Measurements from ENCODE around the gene SLC39A8.

SLC39A8 gene

GRCh38 chr4:102230194-102230593 lies 115.1 kb downstream of the SLC39A8 start:
- no peak for DNase-seq (ENCODE audit: low spot score)

DNA sequence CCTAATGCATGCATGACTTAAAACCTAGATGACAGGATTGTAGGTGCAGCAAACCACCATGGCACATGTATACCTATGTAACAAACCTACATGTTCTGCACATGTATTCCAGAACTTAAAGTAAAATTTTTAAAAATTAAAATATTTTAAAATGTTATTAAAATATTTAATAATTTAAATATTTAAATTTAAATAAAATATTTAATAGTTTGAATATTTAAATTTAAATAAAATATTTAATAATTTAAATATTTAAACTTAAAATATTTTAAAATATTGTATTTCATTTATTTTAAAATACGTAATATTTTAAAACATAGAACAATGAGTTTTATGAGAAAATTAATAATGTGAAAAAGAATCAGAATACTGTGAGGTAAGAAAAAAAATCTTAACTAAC lies 117.9 kb downstream of the SLC39A8 start:
- no peak for DNase-seq (ENCODE audit: low spot score)

- no peak for DNase-seq (ENCODE audit: low spot score)
Observed at GRCh38 chr4:102223461-102223860, 121.8 kb downstream of the SLC39A8 start.

- DNase-seq (ENCODE audit: low spot score): no peak
Observed at GRCh38 chr4:102222838-102223409, 122.4 kb downstream of the SLC39A8 start.

DNA sequence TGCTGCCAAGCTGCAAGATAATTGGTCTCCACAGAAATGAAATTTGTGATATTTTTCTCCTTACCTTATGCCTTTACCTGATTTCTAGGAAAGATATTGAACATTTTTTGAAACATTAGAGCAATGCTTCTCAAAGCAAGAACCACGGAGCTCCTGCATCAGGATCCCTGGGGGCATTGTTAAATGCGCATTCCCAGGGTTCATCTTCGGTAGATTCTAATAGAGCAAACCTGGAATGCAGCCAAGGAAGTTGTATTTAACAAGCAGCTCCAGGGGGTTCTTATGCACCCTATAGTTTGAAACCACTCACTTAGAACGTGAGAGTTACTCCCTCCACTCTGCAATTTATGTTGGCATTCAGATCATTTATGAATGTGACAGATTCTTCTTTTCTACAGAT lies 126.2 kb downstream of the SLC39A8 start:
- no peak for DNase-seq (ENCODE audit: low spot score)

GRCh38 chr4:102218656-102219055 lies 126.6 kb downstream of the SLC39A8 start:
- DNase-seq (ENCODE audit: low spot score): no peak

DNA sequence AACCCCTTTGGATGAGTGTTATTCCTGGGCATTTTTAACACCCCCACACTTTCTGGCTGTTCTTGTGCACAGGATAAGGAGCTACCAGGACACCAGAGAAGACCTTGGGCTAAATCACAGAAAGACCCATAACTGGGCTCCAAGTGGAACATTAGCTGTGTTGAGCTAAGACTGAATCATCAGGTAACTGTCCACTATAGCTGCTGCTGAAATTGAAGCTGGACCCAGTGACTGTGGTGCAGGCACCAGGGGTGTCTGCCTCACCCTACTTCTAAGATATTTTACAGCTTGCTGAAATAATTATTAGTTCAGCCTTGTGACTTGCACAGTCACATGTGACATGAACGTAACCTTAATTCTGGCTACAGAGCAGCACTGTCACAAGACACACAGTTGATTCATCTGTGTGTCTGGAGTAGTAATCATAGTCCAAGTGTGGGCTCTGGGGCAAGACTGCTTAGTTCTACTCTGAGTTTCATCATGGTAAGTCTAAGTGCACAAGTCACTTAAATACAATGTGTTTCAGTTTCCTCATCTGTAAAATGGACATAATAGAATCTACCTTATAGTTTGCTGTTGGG lies 127.4 kb downstream of the SLC39A8 start:
- no peak for DNase-seq (ENCODE audit: low spot score)

GRCh38 chr4:102217345-102217744 lies 127.9 kb downstream of the SLC39A8 start:
- no peak for DNase-seq (ENCODE audit: low spot score)

DNA sequence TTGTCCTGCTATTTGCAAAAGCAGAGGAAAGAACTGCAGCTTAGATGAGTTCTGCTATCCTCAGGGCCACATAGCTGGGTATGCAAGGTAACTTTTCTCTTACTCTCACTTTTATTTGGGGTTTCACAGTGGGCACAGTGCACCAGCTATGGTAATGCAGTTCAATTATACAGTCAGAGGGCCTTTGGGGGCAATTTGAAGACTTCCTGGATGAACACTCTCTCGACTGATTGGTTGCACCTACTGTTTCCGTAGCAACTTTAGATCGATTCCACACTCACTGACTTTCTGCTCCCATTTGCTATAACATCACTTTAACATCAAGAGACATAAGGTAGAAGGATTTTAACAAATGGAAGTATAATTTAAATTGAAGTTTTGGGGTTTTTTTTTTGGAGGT lies 128.6 kb downstream of the SLC39A8 start:
- no peak for DNase-seq (ENCODE audit: low spot score)

DNA sequence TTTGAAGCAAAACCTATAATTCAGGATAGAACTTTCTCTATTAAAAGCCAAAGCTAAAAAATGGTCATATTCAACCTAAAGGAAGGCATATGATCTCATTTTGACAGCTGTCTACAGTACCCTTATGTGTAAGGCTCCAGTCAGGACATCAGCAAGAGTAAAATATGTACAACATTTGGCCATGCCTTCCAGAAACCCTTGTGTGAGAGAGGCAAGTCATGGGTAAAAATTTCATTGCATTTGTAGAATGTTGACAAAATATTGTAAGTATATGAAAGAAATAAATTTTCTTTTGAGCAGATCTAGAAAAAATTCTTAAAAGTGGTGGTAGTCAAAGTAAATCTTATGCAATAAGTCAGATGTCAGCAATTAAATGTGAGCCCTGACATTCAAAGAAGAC lies 132.3 kb downstream of the SLC39A8 start:
- DNase-seq (ENCODE audit: low spot score): no peak

All from germinal center (tissue), 1 donor.